Right lobe of liver (tissue), 6 donors: ENCODE data around the gene C9orf152. TPM values are rescaled to one million over a fixed set of nuclear protein-coding genes. Genes with fewer than 3 reads are reported as not detected.

ENCODE experiments used
- ATAC-seq, 4 donors: fragments of 200-7000 bp; cut with Tn5 transposase; one replicate each; pipeline ENCODE4 v1.9.1; 2020; ENCODE audit warnings: mild to moderate bottlenecking in 4 of 4, moderate library complexity in 4 of 4
- DNase-seq, 3 donors: peaks; one replicate each; pipeline ENCODE4 v3.0.0-alpha.2; 2020
- H3K27ac ChIP-seq, 3 donors: fragments of 200-600 bp; one replicate each; pipeline ENCODE4 v1.8.0; 2022
- H3K27me3 ChIP-seq, 2 donors: fragments of 200-600 bp; one replicate each; pipeline ENCODE4 v1.8.0; 2022
- H3K36me3 ChIP-seq, 4 donors: fragments of 200-600 bp; sonication (generic) in 1 of 4; one replicate each; pipeline versions ENCODE4 v1.5.1 to v1.8.0; 2017 to 2022; ENCODE audit warnings: control low read depth in 1 of 4
- H3K4me1 ChIP-seq, 4 donors: fragments of 200-600 bp; sonication (generic) in 1 of 4; one replicate each; pipeline versions ENCODE4 v1.5.1 to v1.8.0; 2017 to 2022; ENCODE audit warnings: control low read depth in 1 of 4
- H3K4me3 ChIP-seq, 3 donors: fragments of 200-600 bp; one replicate each; pipeline ENCODE4 v1.8.0; 2022
- H3K9me3 ChIP-seq, 4 donors: fragments of 200-600 bp; sonication (generic) in 1 of 4; one replicate each; pipeline versions ENCODE4 v1.5.1 to v1.8.0; 2017 to 2022; ENCODE audit warnings: control low read depth in 1 of 4
- CTCF ChIP-seq, 4 donors: fragments of 200-600 bp in 3 of 4; fragments of 450-650 bp in 1 of 4; IDR thresholded peaks; one replicate each; pipeline versions ENCODE4 v1.5.1 to v1.8.0; 2016 to 2022; ENCODE audit warnings: antibody characterized with exemption in 4 of 4, mild to moderate bottlenecking in 2 of 4
- POLR2A ChIP-seq: fragments of 450-650 bp; IDR thresholded peaks from one replicate; pipeline ENCODE4 v1.6.1; 2017; ENCODE audit warnings: antibody characterized with exemption, mild to moderate bottlenecking
- WGBS: methylation state at CpG from one replicate; pipeline ENCODE4 v1.1.6; 2018; ENCODE audit warnings: low coverage, low lambda C conversion rate; ENCODE audit not compliant: insufficient coverage; ENCODE audit errors: missing lambda C conversion rate; 5-methylcytosine and 5-hydroxymethylcytosine counted together
- intact Hi-C, 2 donors: fragments of 100-400 bp; cut with DNase I; formaldehyde crosslinking; loops; one replicate each; pipeline versions ENCODE4 v1.11.2 to v1.14.1; 2022
- total RNA-seq, 6 experiments: library from RNA; depleted of rRNA in 2 of 6; stranded (reverse); fragments of >200 nt in 2 of 6; fragmentation: NEBNext Ultra II Directional in 3 of 6; extraction: Animal tissue kit (Norgen Biotek cat#: 25700) in 3 of 6; gene quantifications; one replicate each; pipeline versions ENCODE4 v1.1.0 to v1.2.4, GENCODE V29; 2016 to 2023
- donor health status: DM: no; HTN: yes; CAD: no.
- donor health status: DM: no; HTN: no; CAD: no.
- donor health status: DM: no; HTN: no; CAD: no.
- donor health status: DM: no; HTN: yes; CAD: no.
- donor health status: DM: no; HTN: yes; CAD: no.

C9orf152 gene
- total RNA-seq, 6 experiments from 2014 or later: 0.06 to 3.5 (median 0.74) TPM; not detected in 2

- intact Hi-C loops: no loop called here
- Histone ChIP-seq H3K36me3 (no peaks in the 10 kb centered on the region), H3K4me1 (peaks cover 0 to under 1% (median 0%) of the 10 kb centered on the region in 4 donors), H3K27ac (no peak overlapping the region), H3K27me3 (no peaks in the 10 kb centered on the region), H3K9me3 (no peaks in the 10 kb centered on the region), H3K4me3 (no peak overlapping the region)
- TF ChIP-seq CTCF (IDR thresholded peaks at IDR 0.05) (no peak), POLR2A (no peak)
- DNase-seq (no peak), ATAC-seq (no peak)
- WGBS: 57% methylated on average over 1 of the region's 1 CpG
These were observed 29.7 kb downstream of the C9orf152 start for GRCh38 chr9:110178281-110178680.

GRCh38 chr9:110175275-110175968, 32.5 kb downstream of the C9orf152 start:
- Histone ChIP-seq H3K27me3 (no peaks in the 10 kb centered on the region), H3K9me3 (no peaks in the 10 kb centered on the region), H3K36me3 (no peaks in the 10 kb centered on the region), H3K4me1 (no peaks in the 10 kb centered on the region), H3K4me3 (no peak overlapping the region), H3K27ac (no peak overlapping the region)
- TF ChIP-seq POLR2A (no peak), CTCF (IDR thresholded peaks at IDR 0.05) (no peak)
- DNase-seq: peak in 1 of 3 donors; percentile 2
- intact Hi-C loops: no loop called here
- WGBS: 81% methylated on average over 4 of the region's 4 CpGs
- peak in 1 of 4 donors; percentile 9 for ATAC-seq

- DNase-seq (peak in 1 of 3 donors; percentile 30), ATAC-seq (peak in 1 of 4 donors; percentile 22)
- WGBS: 34% methylated on average over 4 of the region's 7 CpGs
- Histone ChIP-seq H3K36me3 (peaks cover 0 to 11% (median 4%) of the 10 kb centered on the region in 4 donors), H3K9me3 (no peaks in the 10 kb centered on the region), H3K4me1 (no peaks in the 10 kb centered on the region), H3K27ac (no peak overlapping the region), H3K27me3 (no peaks in the 10 kb centered on the region), H3K4me3 (no peak overlapping the region)
- intact Hi-C loops: no loop called here
- TF ChIP-seq POLR2A: no peak
These were observed 34.7 kb downstream of the C9orf152 start for GRCh38 chr9:110173322-110173642.

GRCh38 chr9:110170357-110171257, 37.4 kb downstream of the C9orf152 start:
- intact Hi-C loops: no loop called here
- WGBS: 83% methylated on average over 9 of the region's 9 CpGs
- Histone ChIP-seq H3K9me3 (no peaks in the 10 kb centered on the region), H3K4me3 (no peak overlapping the region), H3K36me3 (peaks cover 0 to 11% (median 4%) of the 10 kb centered on the region in 4 donors), H3K4me1 (no peaks in the 10 kb centered on the region), H3K27ac (no peak overlapping the region), H3K27me3 (no peaks in the 10 kb centered on the region)
- DNase-seq (peak in 1 of 3 donors; percentile 10), ATAC-seq (no peak)
- TF ChIP-seq CTCF (IDR thresholded peaks at IDR 0.05) (no peak), POLR2A (no peak)

- H3K4me3 ChIP-seq: no peak overlapping the region
- WGBS: 68% methylated on average over 5 of the region's 5 CpGs
- H3K9me3 ChIP-seq: no peaks in the 10 kb centered on the region
- no peak for TF ChIP-seq CTCF (IDR thresholded peaks at IDR 0.05)
- no peak for TF ChIP-seq POLR2A
- H3K4me1 ChIP-seq: no peaks in the 10 kb centered on the region
- H3K27me3 ChIP-seq: no peaks in the 10 kb centered on the region
- ATAC-seq (peak in 1 of 4 donors; percentile 25), DNase-seq (no peak)
- intact Hi-C loops: no loop called here
- H3K36me3 ChIP-seq: peaks cover 0 to 11% (median 4%) of the 10 kb centered on the region in 4 donors
- no peak overlapping the region for H3K27ac ChIP-seq
These were observed 39.5 kb downstream of the C9orf152 start for GRCh38 chr9:110168486-110168885.
